HUES6 (cell line): ENCODE measurements around the gene RNF123.

Experiments
- H3K27ac ChIP-seq: 2 replicates; pipeline ENCODE4 v1.7.0; 2013; ENCODE audit warnings: low read depth, mild to moderate bottlenecking, low read length, inconsistent platforms
- H3K27me3 ChIP-seq: 2 replicates; pipeline ENCODE4 v1.6.1; 2013; ENCODE audit warnings: low read length; ENCODE audit not compliant: control insufficient read depth, insufficient read depth
- H3K36me3 ChIP-seq: 2 replicates; pipeline ENCODE4 v1.6.1; 2013; ENCODE audit warnings: low read length; ENCODE audit not compliant: control insufficient read depth, insufficient read depth
- H3K4me1 ChIP-seq: 2 replicates; pipeline ENCODE4 v1.6.1; 2013; ENCODE audit warnings: low read length; ENCODE audit not compliant: control insufficient read depth, insufficient read depth
- H3K4me3 ChIP-seq: 2 replicates; pipeline ENCODE4 v1.5.1; 2013; ENCODE audit warnings: low read depth, low read length
- H3K9ac ChIP-seq: one replicate; pipeline ENCODE4 v1.6.1; 2013; ENCODE audit warnings: mild to moderate bottlenecking, low read length
- H3K9me3 ChIP-seq: 2 replicates; pipeline ENCODE4 v1.6.1; 2013; ENCODE audit warnings: low read depth, low read length; ENCODE audit not compliant: control insufficient read depth, insufficient read depth

RNF123 gene

GRCh38 chr3:49761661-49762060 is 72.3 kb downstream of the RNF123 start:
- Histone ChIP-seq H3K27ac (no peak overlapping the region), H3K36me3 (no peaks in the 10 kb centered on the region), H3K4me3 (no peak overlapping the region), H3K9me3 (no peaks in the 10 kb centered on the region), H3K9ac (no peak overlapping the region), H3K4me1 (no peaks in the 10 kb centered on the region), H3K27me3 (no peaks in the 10 kb centered on the region)

- H3K4me3 ChIP-seq, result no peak overlapping the region
- H3K9me3 ChIP-seq, result no peaks in the 10 kb centered on the region
- no peaks in the 10 kb centered on the region for H3K27me3 ChIP-seq
- no peaks in the 10 kb centered on the region for H3K4me1 ChIP-seq
- H3K27ac ChIP-seq, result no peak overlapping the region
- no peak overlapping the region for H3K9ac ChIP-seq
- no peaks in the 10 kb centered on the region for H3K36me3 ChIP-seq
Measured at GRCh38 chr3:49763981-49764380, 74.6 kb downstream of the RNF123 start.

GRCh38 chr3:49769286-49769915 is 80.0 kb downstream of the RNF123 start:
- Histone ChIP-seq H3K36me3 (no peaks in the 10 kb centered on the region; the same call in 1 of the 2 replicates), H3K27ac (no peak overlapping the region), H3K9ac (no peak overlapping the region), H3K27me3 (no peaks in the 10 kb centered on the region), H3K4me1 (no peaks in the 10 kb centered on the region), H3K9me3 (no peaks in the 10 kb centered on the region), H3K4me3 (no peak overlapping the region)

GRCh38 chr3:49769926-49770325 is 80.6 kb downstream of the RNF123 start:
- no peaks in the 10 kb centered on the region; the same call in none of the 2 replicates for H3K36me3 ChIP-seq
- no peak overlapping the region for H3K27ac ChIP-seq
- no peaks in the 10 kb centered on the region for H3K27me3 ChIP-seq

More at GRCh38 chr3:49769926-49770325, 80.6 kb downstream of the RNF123 start:
- H3K4me1 ChIP-seq, result no peaks in the 10 kb centered on the region
- no peak overlapping the region for H3K4me3 ChIP-seq
- H3K9ac ChIP-seq, result no peak overlapping the region
- no peaks in the 10 kb centered on the region for H3K9me3 ChIP-seq
